ENCODE results near the gene LCLAT1.

Gene LCLAT1

GRCh38 chr2:30675758-30676157 is 228.7 kb downstream of the LCLAT1 start:
- no peak for DNase-seq (ENCODE audit: low spot score)

DNA sequence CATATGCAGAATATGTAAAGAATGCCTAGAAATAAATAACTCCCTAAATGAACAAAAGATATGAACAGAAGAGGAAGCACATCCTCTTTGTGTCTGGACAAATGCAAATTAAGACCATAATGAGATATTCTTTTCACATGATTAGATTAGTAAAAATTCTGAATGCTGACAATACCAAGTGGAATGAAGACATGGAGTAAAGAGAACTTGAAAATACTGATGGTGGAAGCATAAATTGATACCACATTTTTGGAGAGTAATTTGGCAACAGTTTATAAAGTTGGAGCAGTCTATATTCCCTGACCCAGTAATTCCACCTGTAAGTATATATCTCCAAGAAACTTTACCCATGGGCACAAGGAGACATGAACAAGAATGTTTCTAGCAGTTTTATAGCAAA is 230.2 kb downstream of the LCLAT1 start:
- DNase-seq (ENCODE audit: low spot score): no peak

- DNase-seq (ENCODE audit: low spot score): no peak
Measured at GRCh38 chr2:30677861-30678385, 230.9 kb downstream of the LCLAT1 start.

- no peak for DNase-seq (ENCODE audit: low spot score)
Measured at GRCh38 chr2:30678410-30679137, 231.5 kb downstream of the LCLAT1 start.

DNA sequence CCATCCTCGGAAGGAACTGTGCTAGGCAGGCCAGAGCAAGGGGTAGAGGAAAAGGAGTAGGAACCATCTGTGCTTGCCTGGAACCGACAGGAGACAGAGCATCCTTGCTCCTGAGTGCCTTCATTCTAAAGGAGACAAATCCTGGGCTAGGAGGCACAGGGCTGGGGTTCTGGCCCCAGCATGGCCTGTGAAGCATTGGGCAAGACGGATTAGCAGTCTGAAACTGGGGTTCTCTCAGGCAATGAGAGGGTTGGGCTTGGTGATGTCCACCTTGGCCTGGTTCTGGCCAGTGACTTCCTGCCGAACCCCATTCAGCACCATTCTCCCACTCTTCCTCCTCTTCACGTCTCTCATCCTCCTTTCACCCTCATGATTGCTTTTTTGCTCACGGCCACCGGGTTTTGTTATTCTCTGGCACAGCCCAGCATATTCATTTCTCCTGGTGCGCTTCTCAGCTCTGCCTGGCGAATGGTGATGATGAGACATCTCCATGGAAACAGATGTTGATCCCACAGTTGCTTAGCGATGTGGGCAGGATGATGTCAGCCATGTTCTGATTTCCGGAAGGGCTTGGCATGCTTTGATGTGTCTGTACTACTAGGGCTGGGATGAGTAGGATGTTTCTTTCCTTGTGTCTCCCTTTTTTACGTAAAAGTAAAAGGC is 232.5 kb downstream of the LCLAT1 start:
- no peak for DNase-seq (ENCODE audit: low spot score)

DNA sequence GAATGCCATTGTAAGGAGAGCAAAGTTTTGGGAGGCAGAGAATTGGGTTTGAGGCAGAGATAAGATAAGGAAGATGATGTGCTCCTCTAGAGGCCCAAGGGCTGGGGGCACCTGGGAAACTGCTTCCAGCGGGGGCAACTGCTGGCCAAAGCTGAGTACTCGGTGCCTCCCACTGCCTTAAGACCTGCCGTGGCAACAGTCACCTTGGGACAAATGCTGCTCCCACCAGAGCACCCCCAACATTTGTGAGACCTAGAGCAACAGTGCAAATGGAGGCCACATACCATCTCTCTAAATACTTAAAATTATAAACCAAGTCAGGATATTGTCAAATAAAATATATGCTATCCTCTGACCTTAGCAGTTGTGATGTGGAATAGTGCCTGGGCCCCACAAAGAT is 233.1 kb downstream of the LCLAT1 start:
- no peak for DNase-seq (ENCODE audit: low spot score)

DNA sequence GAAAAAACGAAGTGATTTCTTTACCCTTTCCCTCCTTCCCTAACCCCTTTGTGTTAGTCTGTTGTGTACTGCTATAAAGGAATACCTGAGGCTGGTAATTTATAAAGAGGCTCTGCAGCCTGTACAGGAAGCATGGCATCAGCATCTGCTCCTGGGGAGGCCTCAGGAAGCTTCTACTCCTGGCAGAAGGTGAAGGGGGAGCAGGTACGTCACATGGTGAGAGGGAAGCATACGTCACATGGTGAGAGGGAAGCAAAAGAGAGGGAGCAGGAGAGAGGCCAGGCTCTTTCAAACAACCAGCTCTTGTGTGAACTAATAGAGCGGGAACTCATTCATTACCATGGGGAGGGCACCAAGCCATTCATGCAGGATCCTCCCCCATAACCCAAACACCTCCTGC is 234.0 kb downstream of the LCLAT1 start:
- no peak for DNase-seq (ENCODE audit: low spot score)

- DNase-seq (ENCODE audit: low spot score): no peak
Measured at GRCh38 chr2:30683236-30683956, 236.3 kb downstream of the LCLAT1 start.

- DNase-seq (ENCODE audit: low spot score): no peak
Measured at GRCh38 chr2:30684026-30684425, 237.0 kb downstream of the LCLAT1 start.

- DNase-seq (ENCODE audit: low spot score): no peak
Measured at GRCh38 chr2:30684516-30684915, 237.5 kb downstream of the LCLAT1 start.

DNA sequence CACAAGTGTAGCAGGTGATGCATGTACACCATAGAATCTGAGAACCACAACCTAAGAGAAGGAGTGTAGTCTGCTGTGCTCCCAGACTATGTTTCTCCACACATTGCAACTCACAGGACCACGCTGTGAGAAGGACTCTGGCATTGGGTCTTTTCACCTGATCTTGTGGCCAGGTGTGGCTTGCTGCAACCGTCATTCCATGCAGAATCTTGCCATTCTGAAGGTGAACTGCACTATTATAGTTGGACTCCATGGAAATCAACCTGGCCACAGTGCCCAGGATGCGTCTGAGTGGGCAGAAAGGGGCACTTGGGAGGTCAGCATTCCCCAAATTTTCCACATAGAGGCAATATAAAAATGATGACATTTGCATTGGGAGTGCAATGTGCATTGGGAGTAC is 237.9 kb downstream of the LCLAT1 start:
- no peak for DNase-seq (ENCODE audit: low spot score)

- DNase-seq (ENCODE audit: low spot score): no peak
Measured at GRCh38 chr2:30686000-30686399, 239.0 kb downstream of the LCLAT1 start.

GRCh38 chr2:30686669-30687068 is 239.6 kb downstream of the LCLAT1 start:
- no peak for DNase-seq (ENCODE audit: low spot score)

DNA sequence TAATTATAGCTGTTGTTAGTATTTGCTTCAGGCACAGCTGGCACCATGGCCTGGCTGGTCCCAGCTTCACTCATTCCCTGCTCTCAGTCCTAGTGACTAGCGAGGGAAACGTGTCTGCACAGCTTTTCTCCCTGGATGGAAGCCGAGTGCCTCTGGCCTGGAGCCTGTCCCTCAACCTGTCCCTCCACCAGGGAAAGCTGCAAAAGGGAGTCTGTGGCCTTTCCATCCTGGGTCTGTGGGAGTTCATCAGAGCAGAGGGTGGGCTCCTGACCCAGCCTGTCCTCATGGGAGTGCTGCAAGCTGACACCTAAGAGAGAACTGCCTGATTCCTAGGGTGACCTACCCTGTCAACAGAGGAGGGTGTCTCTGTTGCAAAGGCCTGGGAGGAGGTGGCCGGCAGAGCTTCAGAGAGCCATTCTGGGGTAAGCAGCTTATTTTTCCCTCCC is 241.9 kb downstream of the LCLAT1 start:
- DNase-seq (ENCODE audit: low spot score): no peak

DNA sequence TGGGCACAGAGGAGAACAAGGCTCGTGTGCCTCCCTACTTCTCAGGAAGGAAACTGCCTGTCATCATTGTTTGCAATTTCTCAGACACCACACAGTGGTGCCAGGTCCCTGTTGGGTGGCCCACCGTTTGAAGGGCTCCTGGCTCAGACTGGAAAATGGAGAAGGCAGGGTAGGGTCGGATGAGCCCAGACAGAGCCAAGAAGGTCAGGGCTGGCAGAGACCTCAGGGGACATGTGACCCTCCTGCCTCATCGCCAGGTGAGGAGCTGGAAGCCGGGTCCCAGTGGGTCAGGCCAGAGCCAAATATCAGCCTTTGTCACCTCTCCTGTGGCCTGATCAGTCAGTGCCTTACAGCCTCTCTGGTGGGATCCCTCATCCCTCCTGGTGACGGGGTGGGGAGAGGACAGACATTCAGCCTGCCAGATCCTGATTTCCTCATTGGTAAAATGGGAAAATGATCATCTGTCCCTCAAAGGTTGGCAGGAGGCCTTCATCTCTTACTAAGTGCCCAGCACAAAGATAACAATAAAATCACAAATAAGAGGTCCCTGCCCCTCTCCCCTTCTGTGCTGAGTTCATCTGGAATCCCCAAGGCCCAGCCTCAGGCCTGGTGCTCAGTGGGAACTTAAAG is 242.6 kb downstream of the LCLAT1 start:
- no peak for DNase-seq (ENCODE audit: low spot score)

GRCh38 chr2:30690126-30690561 is 243.1 kb downstream of the LCLAT1 start:
- DNase-seq (ENCODE audit: low spot score): no peak

GRCh38 chr2:30691091-30691947 is 244.3 kb downstream of the LCLAT1 start:
- no peak for DNase-seq (ENCODE audit: low spot score)

DNA sequence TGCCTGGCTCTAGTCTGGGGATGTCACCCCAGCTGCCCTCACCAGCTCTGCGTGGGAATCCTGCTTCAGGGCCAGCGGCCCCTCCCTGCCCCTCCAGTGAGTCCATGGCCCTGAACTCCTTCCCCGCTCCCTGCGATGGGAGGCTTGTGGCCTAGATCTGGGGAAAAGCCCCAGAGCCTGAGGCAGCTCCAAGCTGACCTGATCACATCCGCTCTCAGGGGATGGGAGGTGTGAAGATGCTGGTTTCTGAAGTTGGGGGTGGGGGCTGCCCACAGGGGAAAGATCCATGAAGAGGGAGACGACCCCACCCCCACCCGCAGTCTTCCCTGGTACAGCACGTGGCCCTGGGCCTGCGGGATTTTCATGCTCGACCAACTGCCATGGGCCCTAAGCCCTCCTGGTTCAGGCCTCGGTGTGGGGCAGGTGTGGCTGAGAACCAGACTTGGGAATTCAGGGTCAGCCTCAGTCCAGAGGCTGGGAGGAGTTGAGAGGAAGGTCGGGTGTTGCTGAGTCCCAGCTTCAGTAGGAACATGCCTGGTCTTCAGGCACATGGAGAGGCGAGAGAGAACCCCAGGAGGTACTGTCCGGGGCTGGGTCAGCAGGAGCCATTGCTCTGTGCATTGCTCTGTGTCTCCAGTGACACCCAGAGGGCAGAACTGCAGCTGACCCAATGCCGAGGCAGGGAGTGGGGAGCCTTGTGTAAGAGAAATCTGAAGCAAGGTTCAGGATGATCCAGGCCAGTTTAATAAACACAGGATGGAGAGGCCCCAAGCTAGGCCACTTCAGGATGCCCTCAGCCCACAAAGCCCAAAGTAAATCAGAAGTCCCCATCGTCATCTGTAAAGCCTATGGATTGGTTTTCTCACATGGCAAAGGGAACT is 245.1 kb downstream of the LCLAT1 start:
- no peak for DNase-seq (ENCODE audit: low spot score)

GRCh38 chr2:30692829-30693275 is 245.8 kb downstream of the LCLAT1 start:
- DNase-seq (ENCODE audit: low spot score): no peak
